ENCODE results near the gene GHSR.

GRCh38 chr3:172444821-172445220, 3.4 kb downstream of the GHSR start:
- TF ChIP-seq USF2 (IDR thresholded peaks at IDR 0.05; ENCODE audit: low read depth, low read length) (no peak), MAZ (IDR thresholded peaks at IDR 0.05; ENCODE audit: borderline replicate concordance, low read depth, low read length) (no peak), CTCF (conservative IDR thresholded peaks at IDR 0.05; ENCODE audit: low read depth, low read length) (no peak), MXI1 (IDR thresholded peaks at IDR 0.05; ENCODE audit: borderline replicate concordance, low read depth, low read length) (no peak), CHD1 (IDR thresholded peaks at IDR 0.05; ENCODE audit: low read depth, low read length) (no peak)
